COR-L47 (cell line): ENCODE measurements around the gene OGFR.
A peak's percentile ranks its signal among the peaks of the same experiment; 100 is the strongest.

Experiments used
- DNase-seq: peaks from one replicate; lab custom pipeline; 2025; lab: John Stamatoyannopoulos, UW

OGFR gene

DNA sequence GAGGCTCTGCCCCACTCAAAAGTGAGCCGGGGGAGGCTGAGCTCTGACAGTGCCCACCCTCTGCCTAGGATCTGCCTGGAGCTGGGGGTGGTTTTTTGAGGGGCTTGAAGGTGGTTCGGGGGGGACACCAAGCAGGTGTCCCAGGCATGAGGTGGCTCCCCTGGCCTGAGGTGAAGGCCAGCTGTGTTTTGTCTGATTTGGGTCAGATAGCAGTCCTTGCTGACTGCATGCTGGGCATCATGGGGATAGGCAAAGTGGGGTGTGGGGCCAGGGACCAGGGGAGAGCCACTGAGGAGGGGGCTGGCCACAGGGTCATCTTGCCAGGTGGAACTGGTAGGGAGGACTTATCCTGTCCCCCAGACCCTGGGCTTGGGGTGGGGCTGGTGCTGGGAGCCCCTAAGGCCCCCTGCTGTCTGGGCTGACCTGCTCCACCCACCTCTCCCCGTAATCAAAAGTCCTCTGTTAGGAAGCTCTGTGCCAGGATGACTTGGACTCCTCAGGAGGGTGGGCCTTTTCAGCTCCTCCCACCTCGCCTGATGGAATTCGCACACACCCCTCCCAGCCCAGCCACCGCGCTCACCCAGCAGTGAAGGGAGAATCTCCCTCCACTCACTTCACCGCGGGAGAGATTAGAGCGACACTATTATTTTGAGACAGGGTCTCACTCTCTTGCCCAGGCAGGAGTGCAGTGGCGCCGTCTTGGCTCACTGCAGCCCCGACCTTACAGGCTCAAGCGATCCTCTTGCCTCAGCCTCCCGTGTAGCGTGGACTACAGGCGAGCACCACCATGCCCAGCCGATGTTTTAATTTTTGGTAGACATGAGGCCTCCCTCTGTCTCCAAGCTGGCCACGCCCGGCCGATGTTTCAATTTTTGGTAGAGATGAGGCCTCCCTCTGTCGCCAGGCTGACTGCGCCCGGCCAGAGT, 10.7 kb downstream of the OGFR start:
- DNase-seq: no peak

DNA sequence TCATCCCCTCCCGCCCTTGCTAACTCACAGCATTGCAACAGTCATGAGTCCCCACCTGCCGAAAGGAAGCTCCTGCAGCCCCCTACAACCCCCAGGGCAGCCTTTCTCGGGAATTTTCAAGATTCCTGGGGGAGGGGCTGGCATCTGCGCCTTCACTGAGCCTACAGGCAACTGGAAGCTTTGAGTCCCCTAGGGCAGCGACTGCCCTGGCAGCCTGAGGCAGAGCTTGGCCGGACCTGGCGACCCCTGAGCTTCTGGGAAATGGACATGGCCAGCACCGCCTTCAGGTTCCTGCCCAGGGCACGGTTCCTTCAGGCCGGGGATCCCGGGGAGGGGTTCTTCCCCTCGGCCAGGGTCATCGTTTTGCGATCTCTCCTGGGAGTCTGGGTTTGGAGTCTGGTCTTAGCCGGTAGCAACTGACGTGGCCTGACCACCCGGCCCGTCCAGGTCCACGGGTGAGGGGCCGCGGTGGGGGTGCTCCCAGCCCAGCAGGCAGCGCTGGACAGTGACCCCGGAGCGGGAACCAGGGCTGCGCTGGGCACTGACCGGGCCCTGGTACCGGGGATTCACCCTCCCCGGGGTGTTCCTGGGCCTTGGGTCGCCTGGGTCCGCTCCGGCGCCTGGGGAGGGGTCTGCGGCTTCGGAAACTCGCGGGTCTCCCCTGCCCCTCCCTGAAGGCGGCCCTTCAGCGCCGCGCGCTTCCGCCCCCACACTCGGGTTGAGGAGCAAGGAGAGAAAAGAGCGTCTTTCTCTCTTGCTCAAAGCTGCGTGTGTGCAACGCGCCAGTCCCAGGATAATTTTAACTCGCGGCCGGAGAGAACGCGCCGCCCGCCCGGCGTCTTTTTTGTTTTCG, 11.6 kb downstream of the OGFR start:
- DNase-seq: no peak

DNA sequence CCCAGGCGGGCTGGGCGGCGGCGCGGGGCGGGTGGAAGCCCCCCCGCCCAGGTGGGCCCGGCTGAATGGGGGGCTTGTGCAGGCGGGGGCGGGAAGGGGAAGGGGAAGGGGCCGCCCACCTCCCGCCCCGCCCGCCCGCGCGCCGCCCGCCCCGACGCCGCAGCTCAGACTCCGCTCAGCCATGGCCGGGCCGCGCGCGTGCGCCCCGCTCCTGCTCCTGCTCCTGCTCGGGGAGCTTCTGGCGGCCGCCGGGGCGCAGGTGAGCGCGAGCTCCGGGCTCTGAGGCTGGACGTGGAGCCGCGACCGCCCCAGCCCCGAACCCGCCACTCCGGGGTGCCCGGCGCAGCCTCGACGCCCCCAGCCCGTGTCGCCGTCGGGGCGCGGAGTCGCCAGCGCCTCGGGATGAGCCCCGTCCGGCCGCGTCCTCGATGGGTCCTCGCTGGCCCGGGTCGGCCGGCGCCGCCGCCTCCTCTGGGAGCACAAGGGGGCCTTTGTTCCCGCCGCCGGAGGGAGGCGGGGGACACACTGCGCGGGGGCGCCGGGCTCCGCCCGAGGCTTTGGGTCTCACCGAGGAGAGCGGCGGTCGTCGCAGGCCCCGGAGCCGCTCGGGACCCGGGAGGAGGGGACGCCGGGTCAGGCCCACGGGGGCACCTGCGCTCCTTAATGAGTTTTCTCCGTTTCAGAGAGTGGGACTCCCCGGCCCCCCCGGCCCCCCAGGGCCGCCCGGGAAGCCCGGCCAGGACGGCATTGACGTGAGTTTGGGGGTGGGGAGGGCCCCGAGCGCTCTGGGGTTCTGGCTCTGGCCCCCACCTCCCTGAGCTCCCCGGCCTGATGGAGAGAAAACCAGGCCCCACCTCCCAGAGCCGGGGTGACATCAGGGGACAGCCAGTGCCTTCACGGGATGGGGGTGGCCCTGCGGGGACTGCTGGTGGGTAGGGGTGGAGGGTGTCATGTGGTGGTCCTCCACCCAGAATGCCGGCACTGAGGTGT, 12.5 kb downstream of the OGFR start, which contains the start of gene COL9A3:
COL9A3 (plus strand) TSS at position 167 of the 990 bp plus-strand sequence; CDS start at position 182, 15 bp downstream.
- DNase-seq: no peak

DNA sequence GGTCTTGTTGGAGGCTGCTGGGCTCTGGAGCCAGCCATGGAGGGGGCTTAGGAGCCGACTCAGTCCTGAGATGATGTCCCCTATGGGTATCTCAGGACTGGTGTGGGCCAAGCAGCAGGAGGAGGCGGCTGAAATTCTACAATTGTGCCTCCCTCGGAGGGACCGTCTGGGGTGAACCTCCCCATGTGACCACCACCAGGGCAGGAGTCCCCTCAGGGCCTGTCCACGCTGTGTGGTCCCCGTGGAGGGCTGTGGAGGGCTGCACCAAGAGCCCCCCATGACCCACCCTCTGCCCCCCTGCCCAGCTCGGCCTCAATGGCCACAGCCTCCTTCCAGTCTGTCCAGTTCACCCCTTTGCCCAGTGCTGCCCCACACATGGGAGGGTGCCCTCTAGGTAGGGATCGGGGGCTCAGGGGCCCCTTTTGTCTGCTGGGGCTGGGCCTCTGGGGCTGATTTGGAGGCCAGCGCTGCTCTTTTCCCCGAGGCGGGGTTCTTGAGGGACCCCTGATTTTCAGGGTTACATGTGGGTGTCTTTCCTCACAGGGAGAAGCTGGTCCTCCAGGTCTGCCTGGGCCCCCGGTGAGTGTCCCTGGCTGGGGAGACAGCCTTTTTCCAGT, 13.4 kb downstream of the OGFR start:
- no peak for DNase-seq

DNA sequence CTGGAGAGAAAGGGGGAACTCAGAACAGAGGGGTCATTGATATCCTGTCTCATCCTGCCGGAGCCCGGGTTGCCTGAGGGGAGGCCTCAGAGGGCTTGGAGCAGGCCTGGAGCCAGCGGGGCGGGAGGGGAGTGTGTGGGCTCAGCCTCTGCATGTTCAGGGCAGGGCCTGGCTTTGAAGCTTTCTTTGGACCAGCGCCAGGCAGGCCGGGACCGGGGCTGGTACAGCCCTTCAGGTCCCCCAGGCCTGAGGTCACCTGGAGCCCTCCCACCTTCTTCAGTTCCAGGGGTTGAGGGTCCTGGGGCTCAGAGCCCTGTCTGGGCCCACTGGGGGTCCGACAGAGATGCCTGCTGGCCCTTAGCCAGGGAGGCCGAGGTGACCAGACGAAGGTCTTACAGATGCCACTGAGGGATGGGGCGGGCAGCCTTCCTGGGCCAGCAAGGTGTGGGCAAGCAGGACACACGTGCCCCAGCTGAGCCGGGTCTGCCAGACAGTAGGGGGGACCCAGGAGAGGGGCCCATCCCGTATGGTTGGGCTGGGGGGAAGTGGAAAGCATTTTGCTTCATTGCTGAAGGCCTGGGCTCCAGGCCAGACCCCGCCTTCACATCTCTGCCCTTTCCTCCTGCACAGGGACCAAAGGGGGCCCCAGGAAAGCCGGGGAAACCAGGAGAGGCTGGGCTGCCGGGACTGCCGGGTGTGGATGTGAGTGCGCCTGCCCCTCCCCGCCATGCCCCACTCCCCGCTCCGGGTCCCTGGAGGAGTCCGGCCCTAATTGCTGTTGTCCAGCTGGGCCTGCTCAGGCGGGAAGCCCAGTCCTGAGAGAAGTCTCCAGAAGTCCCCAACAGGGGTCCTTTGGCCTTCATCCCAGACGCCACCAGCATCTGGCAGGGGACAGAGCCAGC, 14.2 kb downstream of the OGFR start:
- peak; percentile 79 for DNase-seq

DNA sequence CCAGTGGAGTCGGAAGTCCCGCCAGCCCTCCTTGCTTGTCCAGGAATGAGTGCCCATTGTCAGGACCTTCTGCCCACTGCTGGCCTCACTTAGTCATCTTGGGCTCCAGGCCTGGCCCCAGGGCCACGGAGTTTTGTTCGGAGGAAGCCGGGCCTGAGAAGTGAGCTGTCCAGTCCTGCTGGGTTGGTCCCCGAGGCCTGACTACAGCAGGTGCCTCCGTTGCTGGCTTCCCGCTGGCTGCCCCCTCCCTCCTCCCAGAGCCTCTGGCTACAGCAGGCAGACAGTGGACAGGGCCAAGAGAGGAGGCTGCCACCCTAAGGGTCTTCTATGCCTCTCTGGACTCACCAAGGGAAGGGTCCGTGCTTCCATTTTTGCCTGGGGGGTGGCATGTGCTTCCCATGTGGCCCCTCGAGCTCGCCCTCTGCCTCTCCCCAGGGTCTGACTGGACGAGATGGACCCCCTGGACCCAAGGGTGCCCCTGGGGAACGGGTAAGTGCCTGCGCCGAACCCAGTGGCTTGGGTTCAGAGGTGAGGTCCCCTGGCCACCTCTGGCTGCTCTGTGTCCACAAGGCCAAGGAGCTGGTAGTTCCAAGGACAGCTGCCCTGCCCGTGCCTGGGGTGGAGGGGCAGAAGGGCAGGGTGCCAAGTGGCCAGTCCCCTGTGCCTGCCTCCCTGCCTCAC, 15.0 kb downstream of the OGFR start:
- DNase-seq: no peak

DNA sequence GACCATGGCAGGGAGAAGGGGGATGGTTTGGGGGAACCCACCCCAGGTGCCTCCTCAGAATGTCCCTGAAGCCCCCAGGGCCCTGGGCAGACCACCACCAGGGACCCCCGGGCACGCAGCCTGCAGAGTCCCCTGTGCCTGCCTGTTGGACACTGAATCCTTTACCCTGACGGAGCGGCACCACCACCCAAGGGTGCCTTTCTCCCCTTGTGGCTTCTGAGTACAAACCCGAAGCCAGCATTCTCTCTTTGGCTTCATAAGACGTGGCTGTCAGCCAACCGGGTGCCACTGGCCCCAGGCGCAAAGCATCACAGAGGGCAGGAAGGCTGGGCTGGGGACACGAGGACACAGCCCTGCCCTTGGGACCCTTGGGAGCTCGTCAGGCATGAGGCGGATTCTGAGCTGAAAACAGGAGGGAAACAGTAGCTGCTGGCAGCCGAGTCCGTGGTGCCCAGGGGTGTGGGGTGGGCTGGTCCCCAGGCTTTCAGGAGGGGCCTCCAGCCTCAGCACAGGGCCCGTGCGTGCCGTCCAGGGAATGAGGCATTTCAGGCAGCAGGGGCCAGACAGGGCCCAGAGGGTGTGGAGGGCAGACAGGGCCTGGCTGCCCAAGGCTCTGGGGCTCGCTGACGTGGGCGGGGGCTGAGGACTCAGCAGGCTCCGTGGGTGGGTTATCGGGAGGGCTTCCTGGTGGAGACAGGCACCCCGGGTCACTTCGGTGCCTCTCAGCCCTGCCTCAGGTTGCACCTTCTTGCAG, 15.8 kb downstream of the OGFR start:
- no peak for DNase-seq

DNA sequence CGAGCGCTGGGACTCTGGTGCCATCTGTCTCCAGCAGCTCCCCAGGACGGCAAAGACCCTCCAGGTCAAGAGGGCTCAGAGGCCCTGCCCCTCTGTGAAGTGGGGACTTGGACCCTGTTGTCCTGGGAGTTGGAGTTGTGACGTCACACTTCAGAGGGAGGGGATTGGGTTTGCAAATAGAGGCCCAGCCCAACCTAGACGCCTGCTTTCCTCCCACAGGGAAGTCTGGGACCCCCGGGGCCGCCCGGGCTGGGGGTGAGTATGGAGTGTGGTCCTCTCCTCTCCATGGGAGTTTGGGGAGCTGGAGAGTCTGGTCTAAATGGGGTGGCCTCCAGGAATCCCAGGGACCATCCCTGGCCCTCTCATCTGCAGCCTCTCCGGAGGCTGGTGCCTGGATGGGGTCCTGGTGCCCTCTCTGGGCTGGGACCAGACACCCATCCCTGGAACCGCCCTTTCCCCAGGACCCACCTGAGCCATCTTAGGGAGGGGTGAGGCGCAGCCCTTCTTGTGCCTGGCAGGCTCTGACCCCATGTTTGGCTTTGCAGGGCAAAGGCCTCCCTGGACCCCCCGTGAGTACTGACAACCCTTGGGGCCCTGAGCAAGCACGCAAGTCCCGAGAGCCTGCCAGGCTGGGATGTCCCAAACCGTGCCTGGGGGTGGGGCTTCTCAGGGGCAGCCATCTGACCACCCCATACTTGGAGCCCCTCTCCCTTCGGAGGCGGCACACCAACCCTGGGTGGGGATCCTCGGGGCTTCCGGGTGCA, 16.5 kb downstream of the OGFR start:
- no peak for DNase-seq

DNA sequence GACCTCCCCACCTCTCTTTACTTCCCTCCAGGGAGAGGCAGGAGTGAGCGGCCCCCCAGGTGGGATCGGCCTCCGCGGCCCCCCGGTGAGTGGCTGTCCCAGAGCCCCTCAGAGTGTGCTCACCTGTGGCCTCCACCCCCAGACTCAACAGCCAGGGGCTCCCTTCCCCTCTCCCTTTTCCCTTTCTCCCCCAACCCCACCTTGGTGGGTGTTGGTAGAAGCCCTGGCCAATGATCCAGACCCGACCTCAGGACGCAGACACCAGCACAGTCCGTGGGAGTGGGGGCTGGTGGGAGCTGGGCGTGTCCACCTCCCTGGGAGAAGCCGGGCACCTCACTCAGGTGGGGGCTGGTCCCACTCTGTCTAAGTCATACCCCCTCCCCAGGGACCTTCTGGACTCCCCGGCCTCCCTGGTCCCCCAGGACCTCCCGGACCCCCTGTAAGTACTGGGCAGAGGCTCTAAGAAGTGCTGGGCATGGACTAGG, 17.1 kb downstream of the OGFR start:
- no peak for DNase-seq

DNA sequence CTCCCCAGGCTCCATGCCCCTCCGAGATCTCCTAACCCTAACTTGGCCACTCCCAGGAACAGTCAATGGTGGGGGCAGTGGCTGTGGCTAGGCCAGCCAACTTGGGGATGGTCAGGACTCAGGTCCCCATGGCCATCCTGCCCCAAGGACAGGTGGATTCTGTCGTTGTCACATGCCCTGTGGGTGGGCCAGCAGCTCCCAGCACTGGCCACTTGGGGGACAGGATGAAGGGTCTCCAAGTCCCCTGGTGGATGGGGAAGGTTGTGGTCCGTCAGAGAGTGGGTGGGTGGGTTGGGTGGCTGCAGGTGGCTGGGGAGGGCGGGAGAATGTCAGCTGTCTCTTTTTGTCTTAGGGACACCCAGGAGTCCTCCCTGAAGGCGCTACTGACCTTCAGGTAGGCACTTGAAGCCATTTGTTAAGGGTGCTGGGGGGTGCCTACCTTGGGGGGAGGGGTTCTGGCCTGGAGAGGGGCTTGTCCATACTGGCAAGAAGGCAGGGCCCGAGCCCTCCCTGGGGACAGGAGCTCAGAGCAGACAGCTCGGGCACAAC, 17.7 kb downstream of the OGFR start:
- DNase-seq: no peak

DNA sequence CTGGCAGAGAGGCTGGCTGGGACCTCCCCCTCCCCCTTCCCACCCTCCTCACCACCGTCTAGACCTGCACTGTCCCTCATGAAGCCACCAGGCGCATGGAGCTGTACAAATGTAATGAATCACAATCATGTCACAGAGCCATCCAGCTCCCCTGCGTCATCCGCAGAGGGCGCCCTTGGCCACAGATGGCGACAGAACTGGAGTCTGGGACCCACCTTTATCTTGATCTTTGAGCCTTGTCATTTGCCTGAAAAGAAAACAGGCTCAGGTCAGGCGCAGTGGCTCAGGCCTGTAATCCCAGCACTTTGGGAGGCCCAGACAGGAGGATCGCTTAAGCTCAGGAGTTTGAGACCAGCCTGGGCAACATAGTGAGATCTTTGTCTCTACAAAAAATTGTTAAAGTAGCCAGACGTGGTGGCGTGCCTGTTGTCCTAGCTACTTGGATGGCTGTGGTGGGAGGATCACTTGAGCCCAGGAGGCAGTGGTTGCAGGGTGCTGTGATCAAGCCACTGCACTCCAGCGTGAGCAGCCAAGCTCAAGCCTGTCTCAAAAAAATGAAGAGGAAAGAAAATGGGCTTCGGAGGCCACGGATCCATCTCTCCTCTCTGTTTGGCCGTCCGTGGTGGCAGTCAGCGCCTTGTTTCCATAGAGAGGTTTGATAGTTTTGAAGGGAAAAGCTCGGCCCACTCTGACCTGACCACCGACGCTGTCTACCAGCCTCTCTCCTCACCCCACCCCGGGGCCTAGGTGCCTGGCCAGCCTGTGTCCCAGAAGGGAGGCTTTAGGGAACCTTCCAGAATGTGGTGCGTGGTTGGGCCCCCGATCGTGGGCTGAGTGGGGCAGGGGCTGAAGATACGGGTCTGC, 18.4 kb downstream of the OGFR start:
- DNase-seq: peak; percentile 37

DNA sequence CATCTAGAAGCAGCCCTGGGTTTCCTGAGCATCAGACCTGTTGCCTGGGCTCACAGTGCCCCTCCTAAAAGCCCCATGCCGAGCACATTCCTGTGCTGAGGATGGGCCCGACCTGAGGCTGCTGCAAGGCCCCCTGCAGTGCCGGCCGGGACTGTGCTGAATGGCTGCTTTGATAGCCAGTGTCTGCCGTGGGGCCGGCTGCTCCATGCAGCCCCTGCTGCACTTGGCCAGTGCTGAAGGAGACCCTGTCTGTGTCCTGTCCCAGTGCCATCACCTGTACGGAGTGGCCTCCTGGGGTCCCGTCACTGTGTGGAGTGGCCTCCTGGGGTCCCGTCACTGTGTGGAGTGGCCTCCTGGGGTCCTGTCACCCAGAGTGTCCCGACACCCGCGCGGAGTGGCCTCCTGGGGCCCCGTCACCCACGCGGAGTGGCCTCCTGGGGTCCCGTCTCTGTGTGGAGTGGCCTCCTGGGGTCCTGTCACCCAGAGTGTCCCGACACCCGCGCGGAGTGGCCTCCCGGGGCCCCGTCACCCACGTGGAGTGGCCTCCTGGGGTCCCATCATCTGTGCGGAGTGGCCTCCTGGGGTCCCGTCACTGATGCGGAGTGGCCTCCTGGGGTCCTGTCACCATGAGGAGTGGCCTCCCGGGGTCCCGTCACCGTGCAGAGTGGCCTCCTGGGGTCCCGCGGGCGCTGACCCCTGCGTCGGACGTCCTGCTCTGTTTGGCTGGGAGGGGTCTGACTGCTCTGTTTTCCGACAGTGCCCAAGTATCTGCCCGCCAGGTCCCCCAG, 19.2 kb downstream of the OGFR start:
- no peak for DNase-seq

DNA sequence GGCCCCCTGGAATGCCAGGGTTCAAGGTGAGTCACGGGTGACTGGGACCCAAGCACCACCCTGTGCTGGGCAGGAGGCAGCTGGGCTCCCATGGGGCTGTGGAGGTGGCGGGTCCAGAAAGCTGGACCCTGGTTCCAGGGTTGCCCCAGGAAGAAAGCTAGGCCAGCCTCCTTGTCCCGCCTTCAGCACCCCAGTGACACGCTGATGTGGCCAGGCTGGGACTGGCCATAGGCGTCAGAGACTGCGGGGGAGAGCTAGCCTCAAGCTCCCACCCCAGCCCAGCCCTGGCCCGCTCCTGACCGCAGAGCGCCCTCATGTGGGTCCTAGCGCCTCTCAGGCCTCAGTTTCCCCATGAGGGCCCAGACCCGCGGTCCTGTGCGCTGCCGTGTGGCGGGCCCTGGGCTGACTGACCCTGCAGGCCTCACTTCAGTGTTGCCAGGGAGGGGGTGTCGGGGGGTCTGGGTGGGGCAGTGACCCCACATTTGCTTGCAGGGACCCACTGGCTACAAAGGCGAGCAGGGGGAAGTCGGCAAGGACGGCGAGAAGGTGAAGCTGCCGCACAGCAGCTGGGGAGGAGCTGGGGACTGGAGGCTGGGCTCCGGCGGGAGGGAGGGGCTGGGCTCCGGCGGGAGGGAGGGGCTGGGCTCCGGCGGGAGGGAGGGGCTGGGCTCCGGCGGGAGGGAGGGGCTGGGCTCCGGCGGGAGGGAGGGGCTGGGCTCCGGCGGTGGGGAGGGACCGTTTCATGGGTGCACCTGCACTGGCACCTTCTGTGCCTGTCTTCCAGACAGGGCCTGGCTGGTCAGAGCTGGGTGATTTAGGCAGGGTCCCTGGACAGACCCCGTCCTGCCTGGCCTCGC, 20.1 kb downstream of the OGFR start:
- DNase-seq: peak; percentile 58

DNA sequence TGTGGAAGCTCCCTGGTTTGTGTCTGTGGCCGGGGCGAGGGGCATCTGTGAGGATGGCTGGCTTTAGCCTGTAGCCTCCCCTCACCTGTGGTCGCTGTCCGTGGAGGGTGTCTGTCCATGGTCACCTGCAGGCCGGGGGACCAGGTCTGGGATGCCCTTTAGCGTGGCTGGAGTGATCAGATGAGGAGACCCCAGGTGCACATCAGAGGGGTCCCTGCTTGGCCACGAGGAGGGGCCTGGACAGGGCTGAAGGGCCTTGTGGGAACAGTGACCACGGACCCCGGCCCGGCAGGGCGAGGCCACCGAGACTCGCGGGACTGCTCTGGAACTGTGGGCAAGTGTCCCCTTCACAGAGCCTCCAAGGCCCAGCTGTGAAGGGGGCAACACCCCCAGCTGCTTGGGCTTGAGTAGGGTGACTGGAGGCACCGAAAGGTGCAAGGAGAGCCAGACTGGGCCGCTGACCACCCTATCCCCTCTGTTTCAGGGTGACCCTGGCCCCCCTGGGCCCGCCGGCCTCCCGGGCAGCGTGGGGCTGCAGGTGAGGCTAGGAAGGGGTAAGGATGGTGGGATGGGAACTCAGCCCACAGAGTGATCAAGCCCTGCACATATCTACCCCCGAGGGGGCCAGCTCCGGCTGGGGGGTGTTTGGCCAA, 20.8 kb downstream of the OGFR start:
- DNase-seq: no peak
